ENCODE data around the gene ATP5F1E.

Gene ATP5F1E

GRCh38 chr20:58994390-58995159, 37.6 kb downstream of the ATP5F1E start:
- no peaks in the 10 kb centered on the region for H3K9me3 ChIP-seq (ENCODE audit: control insufficient read depth, insufficient read depth, low read depth, low read length)
- H3K4me3 ChIP-seq (ENCODE audit: low read depth, low read length), result no peak overlapping the region
- H3K4me1 ChIP-seq (ENCODE audit: control insufficient read depth, insufficient read depth, low read length), result no peaks in the 10 kb centered on the region
- H3K36me3 ChIP-seq (ENCODE audit: control insufficient read depth in 2 of 2, insufficient read depth in 1 of 2, low read length in 2 of 2), result peaks cover 27 to 86% of the 10 kb centered on the region in 2 experiments
- ChIA-PET CTCF (no interaction called here), POLR2A (interaction anchor here (2.0 kb wide), 1 partner anchor 37 kb away, joined by 7 read pairs; the partner anchor contains the start of gene ATP5F1E)
- no peak overlapping the region for H3K27ac ChIP-seq (ENCODE audit: extremely low read depth, low read depth, low read length)
- TF ChIP-seq, protein P1, sequence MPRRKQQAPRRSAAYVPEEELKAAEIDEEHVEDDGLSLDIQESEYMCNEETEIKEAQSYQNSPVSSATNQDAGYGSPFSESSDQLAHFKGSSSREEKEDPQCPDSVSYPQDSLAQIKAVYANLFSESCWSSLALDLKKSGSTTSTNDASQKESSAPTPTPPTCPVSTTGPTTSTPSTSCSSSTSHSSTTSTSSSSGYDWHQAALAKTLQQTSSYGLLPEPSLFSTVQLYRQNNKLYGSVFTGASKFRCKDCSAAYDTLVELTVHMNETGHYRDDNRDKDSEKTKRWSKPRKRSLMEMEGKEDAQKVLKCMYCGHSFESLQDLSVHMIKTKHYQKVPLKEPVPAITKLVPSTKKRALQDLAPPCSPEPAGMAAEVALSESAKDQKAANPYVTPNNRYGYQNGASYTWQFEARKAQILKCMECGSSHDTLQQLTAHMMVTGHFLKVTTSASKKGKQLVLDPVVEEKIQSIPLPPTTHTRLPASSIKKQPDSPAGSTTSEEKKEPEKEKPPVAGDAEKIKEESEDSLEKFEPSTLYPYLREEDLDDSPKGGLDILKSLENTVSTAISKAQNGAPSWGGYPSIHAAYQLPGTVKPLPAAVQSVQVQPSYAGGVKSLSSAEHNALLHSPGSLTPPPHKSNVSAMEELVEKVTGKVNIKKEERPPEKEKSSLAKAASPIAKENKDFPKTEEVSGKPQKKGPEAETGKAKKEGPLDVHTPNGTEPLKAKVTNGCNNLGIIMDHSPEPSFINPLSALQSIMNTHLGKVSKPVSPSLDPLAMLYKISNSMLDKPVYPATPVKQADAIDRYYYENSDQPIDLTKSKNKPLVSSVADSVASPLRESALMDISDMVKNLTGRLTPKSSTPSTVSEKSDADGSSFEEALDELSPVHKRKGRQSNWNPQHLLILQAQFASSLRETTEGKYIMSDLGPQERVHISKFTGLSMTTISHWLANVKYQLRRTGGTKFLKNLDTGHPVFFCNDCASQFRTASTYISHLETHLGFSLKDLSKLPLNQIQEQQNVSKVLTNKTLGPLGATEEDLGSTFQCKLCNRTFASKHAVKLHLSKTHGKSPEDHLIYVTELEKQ (tag by site-specific recombination; IDR thresholded peaks at IDR 0.05; ENCODE audit: borderline replicate concordance), result no peak

- CTCF ChIA-PET, result interaction anchor here (0.7 kb wide), 1 partner anchor 759 kb away, joined by 3 read pairs; no protein-coding TSS in a partner anchor
- TF ChIP-seq ZNF777 (tag by site-specific recombination; IDR thresholded peaks at IDR 0.05; ENCODE audit: borderline replicate concordance), result no peak
- TF ChIP-seq, protein P2, sequence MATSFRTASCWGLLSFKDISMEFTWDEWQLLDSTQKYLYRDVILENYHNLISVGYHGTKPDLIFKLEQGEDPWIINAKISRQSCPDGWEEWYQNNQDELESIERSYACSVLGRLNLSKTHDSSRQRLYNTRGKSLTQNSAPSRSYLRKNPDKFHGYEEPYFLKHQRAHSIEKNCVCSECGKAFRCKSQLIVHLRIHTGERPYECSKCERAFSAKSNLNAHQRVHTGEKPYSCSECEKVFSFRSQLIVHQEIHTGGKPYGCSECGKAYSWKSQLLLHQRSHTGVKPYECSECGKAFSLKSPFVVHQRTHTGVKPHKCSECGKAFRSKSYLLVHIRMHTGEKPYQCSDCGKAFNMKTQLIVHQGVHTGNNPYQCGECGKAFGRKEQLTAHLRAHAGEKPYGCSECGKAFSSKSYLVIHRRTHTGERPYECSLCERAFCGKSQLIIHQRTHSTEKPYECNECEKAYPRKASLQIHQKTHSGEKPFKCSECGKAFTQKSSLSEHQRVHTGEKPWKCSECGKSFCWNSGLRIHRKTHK (tag by site-specific recombination; IDR thresholded peaks at IDR 0.05), result no peak
- TF ChIP-seq ZNF501 (tag by site-specific recombination; IDR thresholded peaks at IDR 0.05), result no peak
- Histone ChIP-seq H3K36me3 (ENCODE audit: control insufficient read depth in 2 of 2, insufficient read depth in 1 of 2, low read length in 2 of 2) (peaks cover 27 to 92% of the 10 kb centered on the region in 2 experiments), H3K9me3 (ENCODE audit: control insufficient read depth, insufficient read depth, low read depth, low read length) (no peaks in the 10 kb centered on the region), H3K4me1 (ENCODE audit: control insufficient read depth, insufficient read depth, low read length) (no peaks in the 10 kb centered on the region), H3K4me3 (ENCODE audit: low read depth, low read length) (no peak overlapping the region), H3K27ac (ENCODE audit: extremely low read depth, low read depth, low read length) (no peak overlapping the region)
- POLR2A ChIA-PET, result interaction anchor here (0.6 to 2.0 kb wide), 2 partner anchors 38 to 513 kb away, joined by 6 to 7 read pairs; partner anchors contain the start of gene ATP5F1E
Observed at GRCh38 chr20:58993332-58994248, 38.5 kb downstream of the ATP5F1E start.

GRCh38 chr20:58992911-58993310, 39.2 kb downstream of the ATP5F1E start:
- POLR2A ChIA-PET, result interaction anchor here (0.6 to 2.0 kb wide), 2 partner anchors 39 to 514 kb away, joined by 6 to 7 read pairs; partner anchors contain the start of gene ATP5F1E
- H3K4me1 ChIP-seq (ENCODE audit: control insufficient read depth, insufficient read depth, low read length), result no peaks in the 10 kb centered on the region
- no peaks in the 10 kb centered on the region for H3K9me3 ChIP-seq (ENCODE audit: control insufficient read depth, insufficient read depth, low read depth, low read length)
- H3K27ac ChIP-seq (ENCODE audit: extremely low read depth, low read depth, low read length), result no peak overlapping the region
- no peak overlapping the region for H3K4me3 ChIP-seq (ENCODE audit: low read depth, low read length)
- peaks cover 27 to 98% of the 10 kb centered on the region in 2 experiments for H3K36me3 ChIP-seq (ENCODE audit: control insufficient read depth in 2 of 2, insufficient read depth in 1 of 2, low read length in 2 of 2)
- CTCF ChIA-PET, result interaction anchor here (0.7 kb wide), 1 partner anchor 759 kb away, joined by 3 read pairs; no protein-coding TSS in a partner anchor
- TF ChIP-seq, protein P3, sequence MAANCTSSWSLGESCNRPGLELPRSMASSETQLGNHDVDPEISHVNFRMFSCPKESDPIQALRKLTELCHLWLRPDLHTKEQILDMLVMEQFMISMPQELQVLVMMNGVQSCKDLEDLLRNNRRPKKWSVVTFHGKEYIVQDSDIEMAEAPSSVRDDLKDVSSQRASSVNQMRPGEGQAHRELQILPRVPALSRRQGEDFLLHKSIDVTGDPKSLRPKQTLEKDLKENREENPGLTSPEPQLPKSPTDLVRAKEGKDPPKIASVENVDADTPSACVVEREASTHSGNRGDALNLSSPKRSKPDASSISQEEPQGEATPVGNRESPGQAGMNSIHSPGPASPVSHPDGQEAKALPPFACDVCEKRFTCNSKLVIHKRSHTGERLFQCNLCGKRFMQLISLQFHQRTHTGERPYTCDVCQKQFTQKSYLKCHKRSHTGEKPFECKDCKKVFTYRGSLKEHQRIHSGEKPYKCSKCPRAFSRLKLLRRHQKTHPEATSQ (tag by site-specific recombination; IDR thresholded peaks at IDR 0.05), result no peak
- TF ChIP-seq ZSCAN16 (tag by site-specific recombination; IDR thresholded peaks at IDR 0.05) (no peak), ZNF621 (tag by site-specific recombination; IDR thresholded peaks at IDR 0.05) (no peak), ZNF449 (tag by site-specific recombination; IDR thresholded peaks at IDR 0.05) (no peak), ZNF146 (tag by site-specific recombination; IDR thresholded peaks at IDR 0.05) (no peak), ZNF157 (tag by site-specific recombination; IDR thresholded peaks at IDR 0.05) (no peak), ZFP41 (tag by site-specific recombination; IDR thresholded peaks at IDR 0.05; ENCODE audit: borderline replicate concordance) (no peak), ZNF600 (tag by site-specific recombination; IDR thresholded peaks at IDR 0.05) (no peak), ZBTB1 (tag by site-specific recombination; IDR thresholded peaks at IDR 0.05) (no peak), ZSCAN30 (tag by site-specific recombination; IDR thresholded peaks at IDR 0.05) (no peak), EGR2 (tag by site-specific recombination; IDR thresholded peaks at IDR 0.05; ENCODE audit: low read depth) (no peak), ZNF555 (tag by site-specific recombination; conservative IDR thresholded peaks at IDR 0.05) (no peak)
- TF ChIP-seq, protein P4, sequence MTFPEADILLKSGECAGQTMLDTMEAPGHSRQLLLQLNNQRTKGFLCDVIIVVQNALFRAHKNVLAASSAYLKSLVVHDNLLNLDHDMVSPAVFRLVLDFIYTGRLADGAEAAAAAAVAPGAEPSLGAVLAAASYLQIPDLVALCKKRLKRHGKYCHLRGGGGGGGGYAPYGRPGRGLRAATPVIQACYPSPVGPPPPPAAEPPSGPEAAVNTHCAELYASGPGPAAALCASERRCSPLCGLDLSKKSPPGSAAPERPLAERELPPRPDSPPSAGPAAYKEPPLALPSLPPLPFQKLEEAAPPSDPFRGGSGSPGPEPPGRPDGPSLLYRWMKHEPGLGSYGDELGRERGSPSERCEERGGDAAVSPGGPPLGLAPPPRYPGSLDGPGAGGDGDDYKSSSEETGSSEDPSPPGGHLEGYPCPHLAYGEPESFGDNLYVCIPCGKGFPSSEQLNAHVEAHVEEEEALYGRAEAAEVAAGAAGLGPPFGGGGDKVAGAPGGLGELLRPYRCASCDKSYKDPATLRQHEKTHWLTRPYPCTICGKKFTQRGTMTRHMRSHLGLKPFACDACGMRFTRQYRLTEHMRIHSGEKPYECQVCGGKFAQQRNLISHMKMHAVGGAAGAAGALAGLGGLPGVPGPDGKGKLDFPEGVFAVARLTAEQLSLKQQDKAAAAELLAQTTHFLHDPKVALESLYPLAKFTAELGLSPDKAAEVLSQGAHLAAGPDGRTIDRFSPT (tag by site-specific recombination; IDR thresholded peaks at IDR 0.05), result no peak

Data from HEK293 (cell line).